Measurements from ENCODE around the gene VSTM1. TPM values are rescaled to one million over a fixed set of nuclear protein-coding genes. Genes with fewer than 3 reads are reported as not detected.

Gene VSTM1
- total and polyA plus RNA-seq, 2 donors (not counting 3 experiments of a cell fraction or from before 2014, with no cell fraction given): not detected

DNA sequence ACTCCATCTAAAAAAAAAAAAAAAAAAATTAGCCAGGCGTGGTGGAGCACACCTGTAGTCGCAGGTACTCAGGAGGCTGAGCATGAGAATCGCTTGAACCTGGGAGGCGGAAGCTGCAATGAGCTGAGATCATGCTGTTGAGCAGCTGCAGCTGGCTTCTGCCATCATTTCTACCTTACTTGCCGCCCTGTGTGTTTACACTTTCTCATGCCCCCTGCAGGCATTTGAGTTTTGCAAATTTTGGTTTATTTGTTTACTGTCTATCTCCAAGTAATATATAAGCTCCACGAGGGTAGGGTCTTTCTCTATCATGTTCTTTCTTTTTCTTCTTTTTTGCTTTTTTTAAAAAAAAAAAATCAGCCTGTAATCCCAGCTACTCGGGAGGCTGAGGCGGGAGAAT, 54.3 kb downstream of the VSTM1 start:
- Histone ChIP-seq H3K27me3 (ENCODE audit: control insufficient read depth in 2 of 2, insufficient read depth in 2 of 2, low read length in 2 of 2) (no peaks in the 10 kb centered on the region), H3K27ac (ENCODE audit: insufficient read depth, low read depth, low read length) (peak overlapping the region; percentile 29), H3K4me1 (ENCODE audit: control insufficient read depth, extremely low read depth, insufficient read depth, low read length) (peaks cover 18% of the 10 kb centered on the region), H3K36me3 (ENCODE audit: control insufficient read depth in 2 of 2, extremely low read depth in 1 of 2, insufficient read depth in 2 of 2, low read length in 2 of 2) (no peaks in the 10 kb centered on the region), H3K9me3 (replicated peaks; ENCODE audit: control insufficient read depth, insufficient read depth, low read length) (no peaks in the 10 kb centered on the region), H2AFZ (ENCODE audit: low read depth, low read length) (no peak overlapping the region), H3K4me3 (replicated peaks in 1 of 3; ENCODE audit: insufficient read depth in 1 of 3, low read depth in 1 of 3, low read length in 3 of 3) (no peak overlapping the region), H3K79me2 (ENCODE audit: control insufficient read depth, insufficient read depth, low read length) (no peaks in the 10 kb centered on the region), H4K20me1 (replicated peaks; ENCODE audit: control insufficient read depth, extremely low read depth, insufficient read depth, low read length) (no peaks in the 10 kb centered on the region), H3K9me1 (replicated peaks; ENCODE audit: control insufficient read depth, extremely low read depth, insufficient read depth, low read length) (no peaks in the 10 kb centered on the region), H3K4me2 (ENCODE audit: insufficient read depth, low read length) (no peak overlapping the region), H3K9ac (replicated peaks; ENCODE audit: extremely low read depth, insufficient read depth, low read length) (no peak overlapping the region)
- intact Hi-C loops (cut with micrococcal nuclease): no loop called here
- no peak for DNase-seq (ENCODE audit: low read depth, low spot score)
- FAIRE-seq: no peak
- no TSS peak for BruUV-seq (replicated peaks)
- dilution Hi-C loops (cut with MboI; ENCODE audit: extremely low pct_ligation_motif_present, low sequenced_read_pairs): no loop called here
- ChIA-PET CTCF (interaction anchor here (0.7 to 3.8 kb wide), 4 partner anchors 10 to 28 kb away, joined by 4 to 21 read pairs (median 8); no protein-coding TSS in a partner anchor), POLR2A (no interaction called here)
- no peak for TF ChIP-seq POLR2A (IDR thresholded peaks at IDR 0.05; ENCODE audit: low read depth, low read length)
- TF ChIP-seq FOS (IDR thresholded peaks at IDR 0.05; ENCODE audit: borderline replicate concordance, insufficient read depth, low read length): no peak
- TF ChIP-seq MYC (IDR thresholded peaks at IDR 0.05; ENCODE audit: low read depth, low read length): no peak
- TF ChIP-seq MAX (IDR thresholded peaks at IDR 0.05; ENCODE audit: insufficient read depth, insufficient read length): no peak
- no peak for TF ChIP-seq JUN (IDR thresholded peaks at IDR 0.05; ENCODE audit: borderline replicate concordance, insufficient read depth, insufficient read length, low read depth)
- no peak for TF ChIP-seq POLR2AphosphoS5 (IDR thresholded peaks at IDR 0.05; ENCODE audit: insufficient read depth, low read depth, low read length)
- no peak for TF ChIP-seq EZH2 (IDR thresholded peaks at IDR 0.05; ENCODE audit: borderline replicate concordance, low read depth, low read length, severe bottlenecking)
- no peak for TF ChIP-seq CTCF (IDR thresholded peaks at IDR 0.05; ENCODE audit: extremely low read depth in 1 of 2, insufficient read depth in 1 of 2, low read depth in 1 of 2, low read length in 2 of 2)
- TF ChIP-seq GATA2 (IDR thresholded peaks at IDR 0.05; ENCODE audit: insufficient read depth, insufficient read length, low read depth, low read length): no peak
